GM12891 (cell line): ENCODE results near the gene PTGER4.

Experiments
- POLR2A ChIP-seq: IDR thresholded peaks from 2 replicates; pipeline ENCODE4 v1.6.1; 2011; ENCODE audit warnings: low read depth, low read length, control low read depth
- POLR2AphosphoS5 ChIP-seq: IDR thresholded peaks from 2 replicates; pipeline ENCODE4 v1.6.1; 2011; ENCODE audit warnings: low read depth, low read length, control low read depth
- SPI1 ChIP-seq: IDR thresholded peaks from 2 replicates; pipeline ENCODE4 v1.6.1; 2011; ENCODE audit warnings: low read depth, low read length, control low read depth
- TAF1 ChIP-seq: IDR thresholded peaks from 2 replicates; pipeline ENCODE4 v1.6.1; 2011; ENCODE audit warnings: low read depth, low read length, control low read depth

GRCh38 chr5:40678026-40678425 is 1.7 kb upstream of the PTGER4 start:
- no peak for TF ChIP-seq TAF1
- TF ChIP-seq POLR2A, result no peak
- no peak for TF ChIP-seq POLR2AphosphoS5
- no peak for TF ChIP-seq SPI1
